ENCODE data around the gene SCUBE3. TPM values are rescaled to one million over a fixed set of nuclear protein-coding genes. Genes with fewer than 3 reads are reported as not detected.

The SCUBE3 gene
- total and polyA plus RNA-seq, 2 of the 4 experiments (the other 2 are of a cell fraction): 19.9 to 45.5 TPM

DNA sequence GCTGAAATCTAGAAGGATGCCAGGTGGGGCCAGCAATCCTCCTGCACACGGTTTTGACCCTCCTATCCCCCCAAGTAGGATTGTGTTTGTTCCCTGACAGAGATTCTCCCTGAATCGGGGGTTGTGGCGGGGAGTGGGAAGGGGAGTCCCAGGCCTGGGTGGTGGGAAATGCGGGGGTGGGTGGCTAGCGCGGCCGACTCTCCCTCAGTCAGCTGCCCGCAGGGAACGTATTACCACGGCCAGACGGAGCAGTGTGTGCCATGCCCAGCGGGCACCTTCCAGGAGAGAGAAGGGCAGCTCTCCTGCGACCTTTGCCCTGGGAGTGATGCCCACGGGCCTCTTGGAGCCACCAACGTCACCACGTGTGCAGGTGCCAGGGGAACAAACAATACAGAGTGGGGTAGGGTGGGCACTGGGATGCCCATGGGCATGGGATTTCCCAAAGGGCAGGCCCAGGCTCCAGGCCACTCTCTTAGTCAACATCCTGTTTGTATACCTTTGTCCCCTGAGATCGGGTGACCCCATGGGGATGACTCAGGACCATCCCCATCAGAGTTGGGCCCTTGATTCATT is 29.7 kb downstream of the SCUBE3 start:
- POLR2A ChIA-PET (ENCODE audit: unreplicated experiment): no interaction called here
- intact Hi-C loops (cut with micrococcal nuclease): no loop called here
- Histone ChIP-seq H2BK120ac (ENCODE audit: low read depth, low read length) (no peak overlapping the region), H2BK20ac (ENCODE audit: low read depth, low read length) (no peak overlapping the region), H2BK5ac (ENCODE audit: low read depth, low read length, poor library complexity, severe bottlenecking) (no peak overlapping the region), H4K8ac (ENCODE audit: low read depth in 2 of 2, low read length in 2 of 2) (no peak overlapping the region), H3K18ac (ENCODE audit: low read depth, low read length) (no peak overlapping the region), H3K4me2 (ENCODE audit: low read depth, low read length) (no peak overlapping the region), H4K5ac (ENCODE audit: low read depth, low read length) (no peak overlapping the region), H4K20me1 (ENCODE audit: insufficient read depth, low read length) (peaks cover 14% of the 10 kb centered on the region; the same call in 1 of the 2 replicates), H3K4me1 (ENCODE audit: control insufficient read depth, insufficient read depth, low read length) (peaks cover 5% of the 10 kb centered on the region; the same call in 1 of the 2 replicates), H3K4me3 (ENCODE audit: insufficient read depth, low read depth, low read length) (no peak overlapping the region), H3K27ac (ENCODE audit: insufficient read depth, low read length) (no peak overlapping the region), H3K9me3 (ENCODE audit: control insufficient read depth, insufficient read depth, low read length) (no peaks in the 10 kb centered on the region), H2AFZ (replicated peaks; ENCODE audit: low read length, poor library complexity) (no peak overlapping the region), H3K23ac (ENCODE audit: low read depth, low read length) (no peak overlapping the region), H3K36me3 (ENCODE audit: control insufficient read depth, insufficient read depth, low read length) (peaks cover 37% of the 10 kb centered on the region; the same call in 1 of the 2 replicates), H3K27me3 (ENCODE audit: control insufficient read depth, insufficient read depth, low read length) (no peaks in the 10 kb centered on the region), H3K56ac (ENCODE audit: extremely low read depth, insufficient read depth, low read length) (no peak overlapping the region), H4K91ac (ENCODE audit: insufficient read depth, low read depth, low read length) (no peak overlapping the region), H3K9me1 (ENCODE audit: insufficient read depth, low read length) (peaks cover 7% of the 10 kb centered on the region), H3K4ac (ENCODE audit: low read depth, low read length) (no peak overlapping the region), H2AK9ac (replicated peaks; ENCODE audit: low read depth, low read length, poor library complexity) (no peak overlapping the region), H3K14ac (replicated peaks; ENCODE audit: low read depth, low read length) (no peak overlapping the region), H3K9ac (ENCODE audit: low read depth, low read length) (no peak overlapping the region), H2BK15ac (ENCODE audit: low read depth, low read length) (no peak overlapping the region), H3K79me1 (ENCODE audit: low read depth in 1 of 2, low read length in 2 of 2) (peaks cover 16 to 47% of the 10 kb centered on the region in 2 experiments), H2AK5ac (ENCODE audit: low read depth, low read length) (no peak overlapping the region; the same call in 1 of the 2 replicates)
- no peak for ATAC-seq (ENCODE audit: low read depth)
- CTCF ChIA-PET: no interaction called here
- in situ Hi-C loops (cut with MboI; ENCODE audit: low sequenced_read_pairs): loop anchor here (5.0 kb wide), 2 partner anchors 96 to 256 kb away; no protein-coding TSS in a partner anchor
- 100% methylated on average over 5 of the region's 17 CpGs; no CpG with 5 or more reads in 1 of the 2 experiments for WGBS, 2 experiments (ENCODE audit: extremely low coverage in 2 of 2, insufficient read length in 1 of 2)
- no peak for DNase-seq
- no TSS peak for BruUV-seq (replicated peaks)
- TF ChIP-seq MXI1 (IDR thresholded peaks at IDR 0.05; ENCODE audit: borderline replicate concordance, low read depth, low read length) (no peak), SMC3 (IDR thresholded peaks at IDR 0.05; ENCODE audit: low read depth, low read length) (no peak), FOS (IDR thresholded peaks at IDR 0.05; ENCODE audit: low read depth, low read length) (no peak), CHD1 (IDR thresholded peaks at IDR 0.05; ENCODE audit: low read depth, low read length) (no peak), NFE2L2 (IDR thresholded peaks at IDR 0.05; ENCODE audit: low read depth, low read length) (no peak), RCOR1 (IDR thresholded peaks at IDR 0.05; ENCODE audit: insufficient replicate concordance, low read length) (no peak), POLR2A (IDR thresholded peaks at IDR 0.05; ENCODE audit: low read depth, low read length) (no peak), BHLHE40 (IDR thresholded peaks at IDR 0.05; ENCODE audit: low read depth, low read length) (no peak), MAZ (IDR thresholded peaks at IDR 0.05; ENCODE audit: borderline replicate concordance, low read depth, low read length) (no peak), CEBPB (IDR thresholded peaks at IDR 0.05; ENCODE audit: low read depth, low read length) (no peak), RAD21 (IDR thresholded peaks at IDR 0.05; ENCODE audit: low read length) (no peak), MAFK (IDR thresholded peaks at IDR 0.05; ENCODE audit: low read depth, low read length) (no peak)
- TF ChIP-seq, protein P1, sequence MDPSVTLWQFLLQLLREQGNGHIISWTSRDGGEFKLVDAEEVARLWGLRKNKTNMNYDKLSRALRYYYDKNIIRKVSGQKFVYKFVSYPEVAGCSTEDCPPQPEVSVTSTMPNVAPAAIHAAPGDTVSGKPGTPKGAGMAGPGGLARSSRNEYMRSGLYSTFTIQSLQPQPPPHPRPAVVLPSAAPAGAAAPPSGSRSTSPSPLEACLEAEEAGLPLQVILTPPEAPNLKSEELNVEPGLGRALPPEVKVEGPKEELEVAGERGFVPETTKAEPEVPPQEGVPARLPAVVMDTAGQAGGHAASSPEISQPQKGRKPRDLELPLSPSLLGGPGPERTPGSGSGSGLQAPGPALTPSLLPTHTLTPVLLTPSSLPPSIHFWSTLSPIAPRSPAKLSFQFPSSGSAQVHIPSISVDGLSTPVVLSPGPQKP (IDR thresholded peaks at IDR 0.05; ENCODE audit: borderline replicate concordance, low read depth, low read length): no peak
- TF ChIP-seq, protein P2, sequence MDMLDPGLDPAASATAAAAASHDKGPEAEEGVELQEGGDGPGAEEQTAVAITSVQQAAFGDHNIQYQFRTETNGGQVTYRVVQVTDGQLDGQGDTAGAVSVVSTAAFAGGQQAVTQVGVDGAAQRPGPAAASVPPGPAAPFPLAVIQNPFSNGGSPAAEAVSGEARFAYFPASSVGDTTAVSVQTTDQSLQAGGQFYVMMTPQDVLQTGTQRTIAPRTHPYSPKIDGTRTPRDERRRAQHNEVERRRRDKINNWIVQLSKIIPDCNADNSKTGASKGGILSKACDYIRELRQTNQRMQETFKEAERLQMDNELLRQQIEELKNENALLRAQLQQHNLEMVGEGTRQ (IDR thresholded peaks at IDR 0.05; ENCODE audit: low read depth, low read length): no peak
- TF ChIP-seq, protein P3, sequence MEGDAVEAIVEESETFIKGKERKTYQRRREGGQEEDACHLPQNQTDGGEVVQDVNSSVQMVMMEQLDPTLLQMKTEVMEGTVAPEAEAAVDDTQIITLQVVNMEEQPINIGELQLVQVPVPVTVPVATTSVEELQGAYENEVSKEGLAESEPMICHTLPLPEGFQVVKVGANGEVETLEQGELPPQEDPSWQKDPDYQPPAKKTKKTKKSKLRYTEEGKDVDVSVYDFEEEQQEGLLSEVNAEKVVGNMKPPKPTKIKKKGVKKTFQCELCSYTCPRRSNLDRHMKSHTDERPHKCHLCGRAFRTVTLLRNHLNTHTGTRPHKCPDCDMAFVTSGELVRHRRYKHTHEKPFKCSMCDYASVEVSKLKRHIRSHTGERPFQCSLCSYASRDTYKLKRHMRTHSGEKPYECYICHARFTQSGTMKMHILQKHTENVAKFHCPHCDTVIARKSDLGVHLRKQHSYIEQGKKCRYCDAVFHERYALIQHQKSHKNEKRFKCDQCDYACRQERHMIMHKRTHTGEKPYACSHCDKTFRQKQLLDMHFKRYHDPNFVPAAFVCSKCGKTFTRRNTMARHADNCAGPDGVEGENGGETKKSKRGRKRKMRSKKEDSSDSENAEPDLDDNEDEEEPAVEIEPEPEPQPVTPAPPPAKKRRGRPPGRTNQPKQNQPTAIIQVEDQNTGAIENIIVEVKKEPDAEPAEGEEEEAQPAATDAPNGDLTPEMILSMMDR (conservative IDR thresholded peaks at IDR 0.05; ENCODE audit: low read depth, low read length): no peak
- dilution Hi-C loops (cut with HindIII; ENCODE audit: low sequenced_read_pairs, unreplicated experiment): no loop called here

Measured in IMR-90 (cell line).